Fibroblast of lung (primary cell): Measurements from ENCODE around the gene C1RL.

Experiments
- CTCF ChIP-seq, 2 donors: IDR thresholded peaks in 1 of 2; conservative IDR thresholded peaks in 1 of 2; 1 replicate in 1 of 2; 2 replicates in 1 of 2; pipeline ENCODE4 v1.5.1; 2011 to 2012; ENCODE audit warnings: low read length in 2 of 2, control low read depth in 1 of 2, inconsistent platforms in 1 of 2, low read depth in 1 of 2, mild to moderate bottlenecking in 1 of 2
- EZH2 ChIP-seq: IDR thresholded peaks from 2 replicates; pipeline ENCODE4 v1.5.1; 2012; ENCODE audit warnings: low read length, control low read depth, mild to moderate bottlenecking; ENCODE audit errors: missing control alignments

DNA sequence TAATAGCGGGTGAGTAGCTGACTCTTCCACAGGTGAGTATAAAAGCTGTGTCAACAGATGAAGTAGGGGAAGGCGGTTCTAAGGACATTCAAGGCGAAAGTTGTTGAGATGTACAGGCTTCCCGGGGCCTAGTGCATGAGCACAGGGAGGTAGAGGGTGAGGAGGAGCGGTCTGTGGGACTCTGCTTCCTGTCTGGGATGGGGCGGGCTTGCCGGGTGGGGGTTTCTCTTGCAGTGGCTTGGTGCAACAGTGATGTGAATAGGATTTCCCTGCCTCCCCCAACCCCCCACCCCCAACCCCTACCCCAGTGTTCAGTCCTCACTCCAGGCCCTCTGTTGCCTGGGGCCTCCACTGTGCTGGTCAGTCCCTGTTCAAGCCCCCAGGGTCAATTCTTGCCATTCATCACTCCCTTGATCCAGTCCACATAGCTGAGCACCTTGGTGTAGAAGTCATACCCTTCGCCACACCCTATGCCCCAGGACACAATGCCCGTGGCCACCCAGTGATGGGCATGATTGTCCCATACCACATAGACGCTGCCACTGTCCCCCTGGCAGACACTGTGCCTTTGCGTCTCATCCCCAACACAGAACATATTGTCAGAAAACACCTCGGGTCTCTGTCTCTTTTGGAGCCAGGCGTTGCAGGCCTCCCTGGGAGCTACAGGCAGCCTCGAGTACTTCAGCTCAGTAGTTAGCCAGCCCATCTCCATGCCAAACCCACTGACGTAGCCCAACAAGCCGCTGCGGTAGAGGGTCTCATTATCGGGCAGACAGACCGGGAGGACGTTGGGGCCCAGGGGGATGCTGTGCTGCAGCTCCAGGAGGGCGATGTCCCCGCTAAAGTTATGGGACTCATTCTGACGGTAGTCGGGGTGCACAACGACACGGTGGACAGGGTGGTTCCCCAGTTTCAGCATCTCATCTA, 12.7 kb downstream of the C1RL start:
- no peak for TF ChIP-seq CTCF (conservative IDR thresholded peaks at IDR 0.05 in 1 of 2, IDR thresholded peaks at IDR 0.05 in 1 of 2; ENCODE audit: low read depth in 1 of 2, low read length in 2 of 2)
- TF ChIP-seq EZH2 = no peak
